CD1c-positive myeloid dendritic cell (primary cell): ENCODE results near the gene SMYD4.
A peak's percentile ranks its signal among the peaks of the same experiment; 100 is the strongest.
"Not testable (repeated sequence)": the region's sequence is repeated elsewhere in the genome, so short reads cannot be mapped to it uniquely, and the experiment has no call there.

Experiments used
- DNase-seq: peaks from one replicate; pipeline ENCODE4 v3.0.0-alpha.2; 2016; ENCODE audit errors: extremely low spot score

The SMYD4 gene

DNA sequence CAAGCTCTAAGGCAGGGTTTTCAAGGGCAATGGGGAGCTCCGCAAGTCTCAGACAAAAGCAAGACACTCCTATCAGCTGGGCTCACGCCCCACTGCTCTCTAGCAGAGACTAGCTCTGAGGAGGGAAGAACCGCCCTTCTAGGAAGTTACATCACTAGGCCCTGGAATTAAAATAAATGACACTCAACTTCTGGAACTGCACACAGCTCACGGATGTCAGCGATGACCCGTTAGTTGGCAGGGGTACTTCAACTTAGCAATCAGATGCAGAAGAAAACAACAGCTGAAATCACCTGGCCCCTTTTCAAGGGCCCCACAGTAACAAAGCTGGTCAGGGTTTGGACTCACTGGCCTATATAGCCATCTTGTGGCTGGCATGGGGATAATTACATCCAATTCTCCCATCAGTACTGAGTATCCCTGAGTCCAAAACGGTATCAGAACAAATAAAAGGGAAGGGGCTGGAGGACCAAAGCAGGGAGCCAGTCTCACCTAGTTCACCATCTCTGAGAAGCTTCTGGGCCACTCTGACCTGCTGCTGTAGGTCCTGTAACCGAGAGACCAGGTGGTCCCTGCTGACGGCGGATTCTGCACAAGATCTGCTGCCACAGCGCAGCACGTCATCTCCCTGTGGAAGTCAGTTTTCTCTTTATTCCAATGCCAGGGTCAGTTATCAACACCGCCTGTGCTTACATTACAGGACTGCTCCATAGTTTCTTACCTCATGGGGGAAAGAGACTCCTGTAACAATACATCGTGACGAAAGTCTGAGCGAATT lies 45.7 kb downstream of the SMYD4 start:
- DNase-seq = peak; percentile 77

DNA sequence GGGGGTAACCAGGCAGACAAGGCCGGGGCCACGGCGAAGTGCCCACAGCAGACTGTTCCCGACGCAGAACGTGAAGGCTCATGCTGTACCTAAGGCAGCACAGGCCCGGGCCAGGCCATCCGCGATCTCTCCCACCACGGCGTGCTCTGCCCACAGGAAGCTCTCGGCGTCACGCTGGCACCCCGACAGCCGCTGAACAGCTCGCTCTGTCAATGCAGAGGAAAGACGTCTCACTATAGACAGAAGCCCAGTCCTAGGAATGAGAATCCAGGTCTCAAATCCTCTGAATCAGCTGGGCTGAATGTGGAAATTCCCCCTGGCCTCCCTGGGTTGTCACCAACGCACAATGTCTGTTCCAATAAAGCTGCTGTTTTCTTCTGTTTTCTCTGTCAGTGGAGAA lies 46.4 kb downstream of the SMYD4 start:
- DNase-seq = peak; percentile 45

DNA sequence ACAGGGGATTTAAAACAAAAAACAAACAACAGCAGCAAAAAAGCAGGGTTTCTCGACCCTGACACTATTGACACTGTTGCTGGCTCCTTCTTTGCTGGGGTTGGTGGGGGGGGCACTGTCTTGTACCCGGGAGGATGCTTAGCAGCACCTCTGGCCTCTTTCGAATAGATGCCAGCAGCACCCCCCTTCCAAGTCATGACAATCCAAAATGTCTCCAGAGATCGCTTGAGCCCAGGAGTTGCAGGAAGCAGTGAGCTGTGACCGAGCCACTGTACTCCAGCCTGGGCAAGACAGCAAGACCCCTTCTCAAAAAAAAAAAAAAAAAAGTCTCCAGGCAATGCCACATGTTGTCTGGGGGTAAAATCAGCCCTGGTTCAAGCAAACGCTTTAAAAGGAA lies 47.5 kb downstream of the SMYD4 start:
- no peak for DNase-seq

DNA sequence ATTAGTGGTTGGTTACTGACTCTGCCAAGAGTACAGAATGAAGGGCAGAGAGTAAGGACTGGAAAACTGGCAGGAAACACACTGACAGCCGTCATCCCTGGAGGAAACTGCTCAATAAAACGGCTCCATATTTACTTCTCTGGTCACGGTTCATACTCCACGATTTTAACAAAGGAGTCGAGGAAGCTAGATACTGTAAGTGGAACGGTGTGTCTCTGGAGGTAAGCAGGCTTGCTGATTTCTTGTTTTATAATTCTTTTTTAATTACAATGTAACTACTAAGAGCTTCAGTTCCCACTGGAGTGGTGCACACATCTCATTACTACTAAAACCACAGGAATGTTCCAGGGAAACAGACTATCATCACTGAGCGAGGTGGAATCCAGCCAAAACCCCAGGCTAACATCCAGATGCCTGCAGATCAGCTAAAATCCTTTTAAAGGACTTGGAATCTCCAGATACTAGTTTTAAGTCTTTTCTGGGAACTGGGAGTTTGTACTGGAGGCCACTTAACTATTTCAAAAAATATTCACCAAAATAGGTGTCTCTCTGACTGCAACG lies 50.1 kb downstream of the SMYD4 start:
- no peak for DNase-seq

DNA sequence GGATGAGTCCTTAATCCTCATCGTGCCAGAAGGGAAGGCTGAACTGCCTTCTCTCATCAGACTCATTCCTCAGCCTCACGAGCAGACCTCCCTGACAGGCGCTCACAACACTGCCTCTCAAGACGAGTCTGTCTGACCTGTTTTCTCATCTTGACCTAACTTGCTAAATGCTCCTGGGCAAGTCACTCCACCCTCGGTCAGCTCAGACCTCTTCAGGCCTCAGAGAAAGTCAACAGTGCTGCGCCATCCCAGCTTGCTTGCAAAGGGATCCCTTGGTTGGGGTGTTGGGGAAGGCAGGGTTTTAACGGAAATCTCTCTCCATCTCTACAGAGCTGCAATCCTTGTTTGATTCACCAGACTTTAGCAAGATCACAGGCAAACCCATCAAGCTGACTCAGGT lies 52.8 kb downstream of the SMYD4 start:
- no peak for DNase-seq

DNA sequence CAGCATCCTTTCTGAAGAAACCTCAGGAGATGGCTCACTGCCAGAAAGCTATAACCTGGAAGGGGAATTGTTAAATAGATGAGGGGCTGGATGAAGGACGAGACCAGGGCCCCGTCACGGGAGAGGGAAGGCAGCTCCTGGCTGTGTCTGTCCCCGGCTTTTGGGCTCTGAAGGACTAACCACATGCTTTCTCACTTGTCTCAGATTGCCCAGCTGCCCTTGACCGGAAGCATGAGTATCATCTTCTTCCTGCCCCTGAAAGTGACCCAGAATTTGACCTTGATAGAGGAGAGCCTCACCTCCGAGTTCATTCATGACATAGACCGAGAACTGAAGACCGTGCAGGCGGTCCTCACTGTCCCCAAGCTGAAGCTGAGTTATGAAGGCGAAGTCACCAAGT lies 53.4 kb downstream of the SMYD4 start:
- DNase-seq = no peak

DNA sequence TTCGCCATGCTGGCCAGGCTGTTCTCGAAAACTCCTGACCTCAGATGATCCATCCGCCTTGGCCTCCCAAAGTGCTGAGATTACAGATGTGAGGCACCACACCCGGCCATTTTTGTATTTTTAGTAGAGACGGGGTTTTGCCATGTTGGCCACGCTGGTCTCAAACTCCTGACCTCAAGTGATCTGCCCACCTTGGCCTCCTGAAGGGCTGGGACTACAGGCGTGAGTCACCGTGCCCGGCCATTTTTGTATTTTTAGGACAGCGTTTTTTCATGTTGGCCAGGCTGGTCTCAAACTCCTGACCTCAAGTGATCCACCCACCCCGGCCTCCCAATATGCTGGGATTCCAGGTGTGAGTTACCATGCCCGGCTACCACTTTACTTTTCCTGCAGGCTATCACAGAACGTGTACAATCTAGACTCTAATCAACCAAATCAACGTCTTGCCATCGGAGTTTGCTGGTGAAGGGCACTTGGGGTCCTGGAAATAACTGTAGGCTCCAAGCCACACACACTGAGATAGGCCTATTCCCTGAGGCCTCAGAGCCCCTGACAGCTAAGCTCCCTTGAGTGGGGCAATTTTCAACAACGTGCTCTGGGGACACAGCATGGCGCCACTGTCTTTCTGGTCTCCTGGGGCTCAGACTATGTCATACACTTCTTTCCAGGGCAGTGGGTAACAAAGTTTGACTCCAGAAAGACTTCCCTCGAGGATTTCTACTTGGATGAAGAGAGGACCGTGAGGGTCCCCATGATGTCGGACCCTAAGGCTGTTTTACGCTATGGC lies 55.1 kb downstream of the SMYD4 start:
- no peak for DNase-seq

DNA sequence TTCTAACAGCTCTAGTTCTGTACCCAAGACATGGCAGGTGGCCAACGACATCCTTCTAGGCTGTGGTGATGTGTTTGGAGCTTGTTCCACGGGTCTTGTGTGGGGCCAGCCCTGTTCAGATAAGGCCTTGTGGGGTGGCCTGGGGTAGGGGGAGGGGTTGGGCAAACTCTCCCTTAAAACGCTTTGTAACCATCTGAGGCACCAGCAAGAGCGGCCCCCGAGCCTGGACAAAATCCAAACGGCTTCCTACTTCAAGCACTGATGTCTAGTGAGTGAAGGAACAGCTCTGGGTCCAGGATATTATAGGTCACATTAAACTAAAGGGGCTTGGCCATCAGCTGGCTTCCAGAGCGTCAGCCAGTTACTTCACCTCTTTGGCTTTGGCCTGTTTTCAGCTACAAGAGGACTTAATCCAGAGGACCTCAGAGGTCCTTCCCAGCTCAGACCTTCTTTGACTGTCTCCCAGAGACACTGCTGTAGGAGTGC lies 56.0 kb downstream of the SMYD4 start:
- DNase-seq = no peak

DNA sequence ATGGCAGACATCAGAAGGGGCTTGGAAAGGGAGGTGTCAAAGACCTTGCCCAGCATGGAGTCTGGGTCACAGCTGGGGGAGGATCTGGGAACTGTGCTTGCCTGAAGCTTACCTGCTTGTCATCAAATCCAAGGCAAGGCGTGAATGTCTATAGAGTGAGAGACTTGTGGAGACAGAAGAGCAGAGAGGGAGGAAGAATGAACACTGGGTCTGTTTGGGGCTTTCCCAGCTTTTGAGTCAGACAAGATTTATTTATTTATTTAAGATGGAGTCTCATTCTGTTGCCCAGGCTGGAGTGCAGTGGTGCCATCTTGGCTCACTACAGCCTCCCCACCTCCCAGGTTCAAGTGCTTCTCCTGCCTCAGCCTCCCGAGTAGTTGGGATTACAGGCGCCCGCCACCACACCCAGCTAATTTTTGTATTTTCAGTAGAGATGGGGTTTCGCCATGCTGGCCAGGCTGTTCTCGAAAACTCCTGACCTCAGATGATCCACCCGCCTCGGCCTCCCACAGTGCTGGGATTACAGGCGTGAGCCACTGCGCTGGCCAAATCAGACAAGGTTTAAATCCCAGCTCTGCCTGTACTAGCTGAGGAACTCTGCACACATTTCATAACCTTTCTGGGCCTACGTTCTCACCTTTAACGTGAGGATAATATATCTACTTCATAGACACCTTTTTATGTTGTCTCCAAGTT lies 56.6 kb downstream of the SMYD4 start:
- not testable (repeated sequence) for DNase-seq

DNA sequence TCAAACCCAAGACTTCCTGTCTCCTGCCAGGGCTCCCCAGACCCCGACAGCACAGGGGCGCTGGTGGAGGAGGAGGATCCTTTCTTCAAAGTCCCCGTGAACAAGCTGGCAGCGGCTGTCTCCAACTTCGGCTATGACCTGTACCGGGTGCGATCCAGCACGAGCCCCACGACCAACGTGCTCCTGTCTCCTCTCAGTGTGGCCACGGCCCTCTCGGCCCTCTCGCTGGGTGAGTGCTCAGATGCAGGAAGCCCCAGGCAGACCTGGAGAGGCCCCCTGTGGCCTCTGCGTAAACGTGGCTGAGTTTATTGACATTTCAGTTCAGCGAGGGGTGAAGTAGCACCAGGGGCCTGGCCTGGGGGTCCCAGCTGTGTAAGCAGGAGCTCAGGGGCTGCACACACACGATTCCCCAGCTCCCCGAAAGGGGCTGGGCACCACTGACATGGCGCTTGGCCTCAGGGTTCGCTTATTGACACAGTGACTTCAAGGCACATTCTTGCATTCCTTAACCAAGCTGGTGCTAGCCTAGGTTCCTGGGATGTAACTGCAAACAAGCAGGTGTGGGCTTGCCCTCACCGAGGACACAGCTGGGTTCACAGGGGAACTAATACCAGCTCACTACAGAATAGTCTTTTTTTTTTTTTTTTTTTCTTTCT lies 59.8 kb downstream of the SMYD4 start:
- no peak for DNase-seq

DNA sequence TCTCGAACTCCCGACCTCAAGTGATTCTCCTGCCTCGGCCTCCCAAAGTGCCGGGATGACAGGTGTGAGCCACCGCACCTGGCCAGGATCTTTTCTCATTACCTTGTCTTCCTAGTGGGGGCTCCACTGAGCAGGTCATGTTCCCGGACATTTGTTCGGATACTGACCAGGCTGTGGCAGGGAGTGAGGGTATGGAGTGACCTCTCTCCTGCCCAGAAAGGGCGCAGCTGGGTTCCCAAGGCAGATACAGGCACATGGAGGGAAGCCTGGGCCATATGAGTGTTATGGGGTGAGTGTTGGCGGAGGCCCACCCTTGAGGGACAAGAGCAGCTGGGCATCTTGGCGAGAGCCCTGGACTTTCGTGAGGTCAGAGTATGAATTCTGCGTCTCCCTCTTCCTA lies 62.3 kb downstream of the SMYD4 start:
- no peak for DNase-seq

DNA sequence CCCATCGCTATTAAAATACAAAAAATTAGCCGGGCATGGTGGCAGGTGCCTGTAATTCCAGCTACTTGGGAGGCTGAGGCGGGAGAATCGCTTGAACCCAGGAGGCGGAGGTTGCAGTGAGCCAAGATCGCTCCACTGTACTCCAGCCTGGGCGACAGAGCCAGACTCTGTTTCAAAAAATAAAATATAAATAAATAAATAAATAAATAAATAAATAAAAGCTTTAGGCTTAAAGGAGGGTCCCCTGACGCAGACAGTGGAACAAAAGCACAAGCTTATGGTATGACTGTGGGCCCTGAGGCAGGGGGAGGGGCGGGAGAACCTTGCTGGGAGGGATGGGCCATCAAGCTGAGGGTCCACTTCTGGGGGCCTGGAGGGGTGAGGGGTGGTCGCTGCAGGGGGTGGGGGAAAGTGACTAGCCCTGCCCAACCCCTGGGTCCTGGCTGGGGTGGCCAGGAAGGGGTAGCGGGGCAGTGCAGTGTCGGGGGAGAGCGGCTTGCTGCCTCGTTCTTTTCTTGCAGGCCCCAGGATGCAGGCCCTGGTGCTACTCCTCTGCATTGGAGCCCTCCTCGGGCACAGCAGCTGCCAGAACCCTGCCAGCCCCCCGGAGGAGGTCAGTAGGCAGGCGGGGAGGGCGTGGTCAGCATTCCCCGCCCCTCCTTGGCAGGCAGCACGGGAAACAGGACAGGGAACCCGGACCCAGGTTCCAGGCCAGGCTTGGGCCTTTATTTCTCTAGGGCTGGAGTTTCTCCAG lies 63.1 kb downstream of the SMYD4 start:
- DNase-seq = no peak

DNA sequence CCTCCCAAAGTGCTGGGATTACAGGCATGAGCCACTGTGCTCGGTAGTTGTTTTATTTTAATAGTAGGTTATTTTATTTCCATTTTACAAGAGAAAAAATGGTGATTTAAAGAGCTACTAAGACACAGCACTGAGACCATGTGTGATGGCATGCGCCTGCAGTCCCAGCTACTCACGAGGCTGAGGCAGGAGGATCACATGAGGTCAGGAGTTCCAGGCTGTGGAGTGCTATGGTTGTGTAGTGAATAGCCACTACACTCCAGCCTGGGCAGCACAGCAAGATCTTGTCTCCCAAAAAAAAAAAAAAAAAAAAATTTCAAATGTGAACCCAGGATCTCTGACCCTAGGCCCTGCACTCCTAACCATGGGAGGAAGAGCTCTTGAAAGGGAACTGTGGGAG lies 64.1 kb downstream of the SMYD4 start:
- no peak for DNase-seq

DNA sequence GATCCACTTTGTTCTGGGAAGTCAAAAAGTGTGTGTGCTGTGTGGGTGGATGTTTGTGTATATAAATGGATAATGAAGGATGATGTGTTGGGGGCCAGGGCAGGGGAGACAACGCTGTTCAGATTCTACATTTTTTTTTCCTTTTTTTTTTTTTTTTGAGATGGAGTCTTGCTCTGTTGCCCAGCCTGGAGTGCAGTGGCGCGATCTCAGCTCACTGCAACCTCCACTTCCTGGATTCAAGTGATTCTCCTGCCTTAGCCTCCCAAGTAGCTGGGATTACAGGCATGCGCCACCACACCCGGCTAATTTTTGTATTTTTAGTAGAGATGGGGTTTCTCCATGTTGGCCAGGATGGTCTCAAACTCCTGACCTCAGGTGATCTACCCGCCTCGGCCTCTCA lies 65.0 kb downstream of the SMYD4 start:
- DNase-seq = not testable (repeated sequence)

DNA sequence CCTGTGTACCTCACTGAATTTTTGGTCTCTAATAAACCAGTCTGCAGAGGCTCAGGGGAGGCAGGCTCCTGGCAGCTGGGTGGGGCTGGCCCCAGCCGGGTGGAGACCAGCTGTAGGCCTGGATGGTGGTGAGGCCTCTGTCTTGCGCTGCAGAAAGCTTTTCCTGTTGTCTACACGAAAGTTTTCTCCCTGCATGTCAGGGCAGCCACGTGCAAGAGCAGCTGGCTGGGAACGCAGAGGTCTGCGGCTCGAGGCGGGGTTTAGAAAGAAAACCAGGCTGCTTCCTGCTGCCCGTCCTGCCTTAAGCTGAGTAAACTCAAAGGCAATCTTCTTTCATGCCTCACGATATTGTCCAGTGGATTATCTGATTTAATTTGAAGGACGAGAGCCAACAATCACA lies 65.4 kb downstream of the SMYD4 start:
- peak; percentile 37 for DNase-seq

DNA sequence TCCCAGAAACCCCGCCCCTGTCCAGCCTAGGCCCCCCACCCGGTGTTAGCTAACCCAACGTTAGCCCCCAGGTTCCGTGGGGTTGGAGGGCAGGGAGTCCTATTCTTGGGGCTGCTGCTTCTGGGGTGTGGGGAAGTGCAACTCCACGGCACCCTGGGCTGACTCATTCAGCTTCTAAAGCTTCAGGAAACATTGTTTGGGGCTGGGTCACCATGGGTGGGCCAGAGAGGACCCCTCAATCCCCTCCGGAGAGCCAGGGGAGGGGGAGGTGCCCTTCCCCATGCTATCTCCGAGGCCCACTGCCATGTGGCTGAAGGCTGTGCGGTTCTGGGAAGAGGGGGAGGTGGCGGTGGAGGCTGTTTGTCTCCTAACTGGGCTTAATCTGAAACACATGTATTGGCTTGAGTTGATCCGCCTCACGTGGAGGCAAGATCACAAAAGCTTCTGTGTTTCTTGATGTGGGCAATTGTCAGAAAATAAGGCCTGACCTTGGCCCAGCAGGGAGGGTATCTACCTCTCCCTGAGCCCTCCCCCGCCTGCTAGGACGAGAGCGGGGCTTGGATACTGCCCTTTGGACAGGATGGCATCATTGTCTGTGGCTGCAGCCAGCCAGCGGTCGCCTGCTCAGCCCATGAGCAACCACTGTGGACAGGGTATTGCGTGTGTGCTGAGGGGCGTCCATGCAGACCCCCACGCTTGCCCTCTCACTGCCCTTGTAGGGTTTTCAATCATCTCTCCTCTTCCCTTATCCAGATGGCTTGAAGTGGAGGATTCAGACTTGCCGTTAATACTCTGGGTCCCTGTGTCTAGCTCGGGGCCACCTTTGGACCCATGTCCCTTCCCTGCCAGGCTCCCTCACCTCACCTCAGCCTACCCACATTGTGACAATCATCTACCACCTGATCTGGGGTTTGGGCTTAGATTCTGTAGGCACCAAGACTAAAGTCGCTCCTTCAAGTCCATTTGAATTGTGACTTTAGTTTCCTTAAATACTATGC lies 66.5 kb downstream of the SMYD4 start:
- peak; percentile 58 for DNase-seq

DNA sequence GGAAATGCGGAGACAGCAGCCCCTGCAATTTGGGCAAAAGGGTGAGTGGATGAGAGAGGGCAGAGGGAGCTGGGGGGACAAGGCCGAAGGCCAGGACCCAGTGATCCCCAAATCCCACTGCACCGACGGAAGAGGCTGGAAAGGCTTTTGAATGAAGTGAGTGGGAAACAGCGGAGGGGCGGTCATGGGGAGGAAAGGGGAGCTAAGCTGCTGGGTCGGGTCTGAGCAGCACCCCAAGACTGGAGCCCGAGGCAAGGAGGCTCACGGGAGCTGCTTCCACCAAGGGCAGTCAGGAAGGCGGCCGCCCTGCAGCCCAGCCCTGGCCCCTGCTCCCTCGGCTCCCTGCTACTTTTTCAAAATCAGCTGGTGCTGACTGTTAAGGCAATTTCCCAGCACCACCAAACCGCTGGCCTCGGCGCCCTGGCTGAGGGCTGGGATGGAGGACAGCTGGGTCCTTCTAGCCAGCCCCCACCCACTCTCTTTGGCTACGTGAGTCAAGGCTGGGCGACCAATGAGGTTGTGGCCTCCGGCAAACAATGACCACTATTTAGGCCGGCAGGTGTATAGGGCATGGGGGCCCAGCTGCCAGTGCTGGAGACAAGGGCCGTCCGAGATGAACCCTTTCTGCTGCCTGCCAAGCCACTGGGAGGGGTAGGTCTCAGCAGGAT lies 67.3 kb downstream of the SMYD4 start:
- DNase-seq = no peak

DNA sequence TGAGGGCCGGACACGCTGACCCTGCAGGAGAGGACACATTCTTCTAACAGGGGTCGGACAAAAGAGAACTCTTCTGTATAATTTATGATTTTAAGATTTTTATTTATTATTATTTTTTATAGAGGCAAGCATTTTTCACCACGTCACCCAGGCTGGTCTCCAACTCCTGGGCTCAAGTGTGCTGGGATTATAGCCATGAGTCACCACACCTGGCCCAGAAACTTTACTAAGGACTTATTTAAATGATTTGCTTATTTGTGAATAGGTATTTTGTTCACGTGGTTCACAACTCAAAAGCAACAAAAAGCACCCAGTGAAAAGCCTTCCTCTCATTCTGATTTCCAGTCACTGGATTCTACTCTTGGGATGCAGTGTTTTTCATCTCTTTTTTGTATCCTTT lies 70.2 kb downstream of the SMYD4 start:
- DNase-seq = no peak

DNA sequence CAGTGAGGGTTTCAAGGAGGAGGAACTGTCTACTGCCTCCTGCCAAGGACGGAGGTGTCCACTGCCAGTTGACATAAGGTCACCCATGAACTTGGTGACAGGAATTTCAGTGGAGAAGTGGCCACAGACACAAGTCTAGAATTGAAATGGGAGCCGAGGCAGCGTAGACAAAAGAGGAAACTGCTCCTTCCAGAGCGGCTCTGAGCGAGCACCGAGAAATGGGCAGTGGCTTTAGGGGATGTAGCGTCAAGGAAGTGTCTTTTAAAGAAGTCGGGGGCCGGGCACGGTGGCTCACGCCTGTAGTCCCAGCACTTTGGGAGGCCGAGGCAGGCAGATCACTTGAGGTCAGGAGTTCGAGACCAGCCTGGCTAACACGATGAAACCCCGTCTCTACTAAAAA lies 70.9 kb downstream of the SMYD4 start:
- peak; percentile 88 for DNase-seq
